Measurements from ENCODE around the gene GNAL.

The GNAL gene

GRCh38 chr18:11802586-11802985, 113.5 kb downstream of the GNAL start:
- DNase-seq (ENCODE audit: low spot score): no peak
- Mint-ChIP-seq H3K4me1 (ENCODE audit: low read depth) (no peaks in the 10 kb centered on the region), H3K4me3 (no peak overlapping the region), H3K27ac (no peak overlapping the region), H3K36me3 (ENCODE audit: low read depth) (no peaks in the 10 kb centered on the region), H3K9me3 (no peaks in the 10 kb centered on the region), H3K27me3 (ENCODE audit: low read depth) (no peaks in the 10 kb centered on the region)

- Mint-ChIP-seq H3K27ac (no peak overlapping the region), H3K4me1 (ENCODE audit: low read depth) (no peaks in the 10 kb centered on the region), H3K9me3 (no peaks in the 10 kb centered on the region), H3K27me3 (ENCODE audit: low read depth) (no peaks in the 10 kb centered on the region), H3K4me3 (no peak overlapping the region), H3K36me3 (ENCODE audit: low read depth) (no peaks in the 10 kb centered on the region)
- DNase-seq (ENCODE audit: low spot score): no peak
Measured at GRCh38 chr18:11807233-11807632, 118.2 kb downstream of the GNAL start.

DNA sequence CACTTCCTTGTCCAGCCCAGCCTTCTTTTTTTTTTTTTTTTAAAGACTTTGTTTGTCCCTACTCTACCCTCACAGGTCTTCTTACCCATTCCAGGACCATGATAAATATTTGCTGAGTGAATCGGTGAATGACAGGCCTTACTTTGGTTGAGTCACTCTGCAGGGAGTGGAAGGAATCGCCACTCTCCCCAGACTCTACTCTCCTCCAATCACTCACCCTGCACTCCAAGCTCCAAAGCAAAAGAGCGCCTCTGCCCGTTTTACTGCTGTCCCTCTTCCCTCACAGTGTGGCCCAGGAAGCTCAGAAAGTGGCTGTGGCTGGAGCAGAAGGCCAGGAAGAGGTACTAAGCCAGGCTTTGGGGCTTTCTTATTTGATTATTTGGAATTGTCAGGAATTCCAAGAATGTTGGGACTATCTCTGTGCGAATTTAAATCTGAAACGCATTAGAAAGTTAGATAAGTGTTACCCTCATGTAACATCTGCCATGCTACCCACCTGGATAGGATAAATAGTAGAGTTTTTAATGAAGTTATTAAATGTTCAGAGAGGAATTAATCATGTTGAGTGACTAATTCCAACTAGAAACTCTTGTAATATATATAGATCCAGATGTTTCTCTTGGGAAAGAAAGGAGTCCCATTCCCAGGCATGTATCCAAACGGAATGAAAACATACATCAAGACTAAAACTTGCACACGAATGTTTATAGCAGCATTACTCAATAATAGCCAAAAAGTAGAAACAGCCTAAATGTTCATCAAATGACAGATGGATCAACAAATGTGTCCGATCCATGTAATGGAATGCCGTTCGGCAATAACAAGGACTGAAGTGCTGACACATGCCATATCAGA, 119.2 kb downstream of the GNAL start:
- no peak for DNase-seq (ENCODE audit: low spot score)
- no peaks in the 10 kb centered on the region for H3K9me3 Mint-ChIP-seq
- H3K27ac Mint-ChIP-seq: no peak overlapping the region
- no peaks in the 10 kb centered on the region for H3K4me1 Mint-ChIP-seq (ENCODE audit: low read depth)
- no peaks in the 10 kb centered on the region for H3K36me3 Mint-ChIP-seq (ENCODE audit: low read depth)
- H3K4me3 Mint-ChIP-seq: no peak overlapping the region
- H3K27me3 Mint-ChIP-seq (ENCODE audit: low read depth): no peaks in the 10 kb centered on the region

- Mint-ChIP-seq H3K36me3 (ENCODE audit: low read depth) (no peaks in the 10 kb centered on the region), H3K27ac (no peak overlapping the region), H3K4me3 (no peak overlapping the region), H3K4me1 (ENCODE audit: low read depth) (no peaks in the 10 kb centered on the region), H3K9me3 (no peaks in the 10 kb centered on the region), H3K27me3 (ENCODE audit: low read depth) (no peaks in the 10 kb centered on the region)
- DNase-seq (ENCODE audit: low spot score): no peak
Measured at GRCh38 chr18:11809895-11810294, 120.8 kb downstream of the GNAL start.

- no peak overlapping the region for H3K4me3 Mint-ChIP-seq
- DNase-seq (ENCODE audit: low spot score): no peak
- H3K27ac Mint-ChIP-seq: no peak overlapping the region
- H3K9me3 Mint-ChIP-seq: no peaks in the 10 kb centered on the region
- no peaks in the 10 kb centered on the region for H3K27me3 Mint-ChIP-seq (ENCODE audit: low read depth)
- H3K4me1 Mint-ChIP-seq (ENCODE audit: low read depth): no peaks in the 10 kb centered on the region
- H3K36me3 Mint-ChIP-seq (ENCODE audit: low read depth): no peaks in the 10 kb centered on the region
Measured at GRCh38 chr18:11810379-11810778, 121.3 kb downstream of the GNAL start.

DNA sequence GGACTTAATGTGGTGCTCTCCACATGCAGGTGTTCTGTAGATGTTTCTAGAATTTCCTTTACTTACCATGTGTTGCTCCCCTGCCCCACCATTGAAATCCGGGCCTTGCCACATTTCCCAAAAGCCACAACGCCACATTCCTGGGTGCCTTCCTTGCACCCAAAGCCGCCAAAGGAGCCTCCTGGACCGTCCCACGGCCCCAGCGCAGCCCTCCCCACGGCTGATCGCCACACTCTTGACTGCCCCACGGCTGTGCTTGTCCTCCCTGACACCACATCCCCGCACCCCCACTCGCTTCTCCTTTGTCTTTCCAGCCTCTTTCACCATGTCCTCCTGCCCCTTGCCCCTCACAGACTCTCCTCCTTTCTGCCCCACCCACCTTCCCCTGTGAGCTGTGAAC, 121.9 kb downstream of the GNAL start:
- no peaks in the 10 kb centered on the region for H3K27me3 Mint-ChIP-seq (ENCODE audit: low read depth)
- no peak overlapping the region for H3K4me3 Mint-ChIP-seq
- no peak overlapping the region for H3K27ac Mint-ChIP-seq
- DNase-seq (ENCODE audit: low spot score): no peak
- H3K36me3 Mint-ChIP-seq (ENCODE audit: low read depth): no peaks in the 10 kb centered on the region
- H3K4me1 Mint-ChIP-seq (ENCODE audit: low read depth): no peaks in the 10 kb centered on the region
- H3K9me3 Mint-ChIP-seq: no peaks in the 10 kb centered on the region

DNA sequence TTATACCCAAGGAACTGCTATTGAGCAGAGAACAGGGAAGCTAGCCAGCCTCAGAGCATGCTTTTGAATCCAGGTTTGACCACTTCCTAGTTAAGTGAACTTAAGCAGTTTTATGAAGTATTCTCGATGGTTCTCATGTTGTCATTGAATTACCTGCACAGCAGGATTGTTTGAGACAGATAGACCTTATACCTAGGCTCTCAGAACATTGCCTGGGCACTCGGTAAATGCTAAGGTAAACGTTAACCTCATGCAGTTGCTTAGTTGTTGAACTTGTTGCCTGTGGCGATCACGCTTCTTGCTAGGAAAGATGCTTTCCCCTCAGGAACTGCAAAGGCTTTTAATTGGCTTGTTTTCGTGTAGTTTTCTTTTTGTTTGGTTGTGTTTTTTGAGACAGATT, 128.2 kb downstream of the GNAL start:
- H3K4me1 Mint-ChIP-seq (ENCODE audit: low read depth): no peaks in the 10 kb centered on the region
- peaks cover 2% of the 10 kb centered on the region for H3K27me3 Mint-ChIP-seq (ENCODE audit: low read depth)
- no peak overlapping the region for H3K4me3 Mint-ChIP-seq
- H3K27ac Mint-ChIP-seq: no peak overlapping the region
- no peaks in the 10 kb centered on the region for H3K36me3 Mint-ChIP-seq (ENCODE audit: low read depth)
- no peak for DNase-seq (ENCODE audit: low spot score)
- no peaks in the 10 kb centered on the region for H3K9me3 Mint-ChIP-seq

DNA sequence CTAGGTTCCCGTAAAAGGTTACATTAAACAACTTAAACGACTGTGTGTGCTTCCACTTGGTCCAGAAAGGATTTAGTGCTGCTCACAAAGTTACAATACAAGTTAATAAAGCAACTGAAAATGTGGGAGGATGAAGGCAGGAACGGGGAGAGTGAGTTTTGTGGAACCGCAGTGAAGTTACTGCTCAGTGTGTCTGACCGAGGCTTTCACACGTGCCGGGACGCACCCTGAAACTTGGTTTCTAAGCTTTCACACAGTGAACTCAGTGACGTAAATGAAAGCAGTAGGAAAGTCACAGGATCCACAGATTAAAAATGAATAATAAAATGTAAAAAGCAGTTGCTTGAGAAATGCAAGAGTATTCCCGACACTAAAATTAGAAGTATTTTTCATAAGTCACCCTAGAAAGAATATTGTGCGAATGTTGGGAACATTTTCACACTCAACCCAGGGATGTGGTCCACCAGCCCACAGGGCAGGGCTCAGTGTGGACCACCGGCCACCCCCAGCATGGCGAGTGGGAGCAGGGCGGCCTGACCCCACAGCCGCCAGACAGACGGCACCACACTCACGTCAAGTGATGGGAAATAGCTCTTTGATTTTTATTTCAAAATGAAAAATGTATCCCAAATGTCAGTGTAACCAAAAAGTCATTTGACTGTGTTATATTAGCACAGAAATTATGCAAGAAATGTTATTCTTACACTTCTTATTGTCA, 129.6 kb downstream of the GNAL start:
- no peaks in the 10 kb centered on the region for H3K9me3 Mint-ChIP-seq
- no peak overlapping the region for H3K27ac Mint-ChIP-seq
- no peak for DNase-seq (ENCODE audit: low spot score)
- peaks cover 2% of the 10 kb centered on the region for H3K27me3 Mint-ChIP-seq (ENCODE audit: low read depth)
- no peak overlapping the region for H3K4me3 Mint-ChIP-seq
- no peaks in the 10 kb centered on the region for H3K36me3 Mint-ChIP-seq (ENCODE audit: low read depth)
- no peaks in the 10 kb centered on the region for H3K4me1 Mint-ChIP-seq (ENCODE audit: low read depth)

- DNase-seq (ENCODE audit: low spot score): no peak
- H3K4me3 Mint-ChIP-seq: no peak overlapping the region
- peaks cover 2% of the 10 kb centered on the region for H3K27me3 Mint-ChIP-seq (ENCODE audit: low read depth)
- H3K27ac Mint-ChIP-seq: no peak overlapping the region
- H3K4me1 Mint-ChIP-seq (ENCODE audit: low read depth): no peaks in the 10 kb centered on the region
- no peaks in the 10 kb centered on the region for H3K36me3 Mint-ChIP-seq (ENCODE audit: low read depth)
- H3K9me3 Mint-ChIP-seq: no peaks in the 10 kb centered on the region
Measured at GRCh38 chr18:11819938-11820337, 130.9 kb downstream of the GNAL start.

DNA sequence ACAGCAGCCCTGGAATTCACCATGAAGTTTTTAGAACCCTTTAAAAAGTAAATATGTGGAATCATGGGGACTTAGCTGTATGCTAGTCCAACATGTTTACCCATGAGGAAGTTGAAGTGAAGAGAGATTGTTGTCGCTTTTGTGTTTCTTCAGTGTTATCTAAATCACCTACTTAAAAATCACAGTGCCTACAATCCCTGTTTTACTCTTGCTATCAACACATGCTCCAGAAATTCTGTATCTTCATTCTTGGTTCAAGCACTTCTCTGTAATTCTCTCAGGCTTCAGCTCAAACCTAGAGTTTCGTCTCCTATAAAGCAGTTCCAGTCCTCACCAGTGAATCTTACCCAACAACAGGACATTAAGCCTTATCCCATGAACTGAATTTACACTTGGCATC, 131.6 kb downstream of the GNAL start:
- H3K27ac Mint-ChIP-seq: no peak overlapping the region
- no peak overlapping the region for H3K4me3 Mint-ChIP-seq
- no peak for DNase-seq (ENCODE audit: low spot score)
- peaks cover 2% of the 10 kb centered on the region for H3K27me3 Mint-ChIP-seq (ENCODE audit: low read depth)
- H3K4me1 Mint-ChIP-seq (ENCODE audit: low read depth): no peaks in the 10 kb centered on the region
- H3K36me3 Mint-ChIP-seq (ENCODE audit: low read depth): no peaks in the 10 kb centered on the region
- no peaks in the 10 kb centered on the region for H3K9me3 Mint-ChIP-seq

DNA sequence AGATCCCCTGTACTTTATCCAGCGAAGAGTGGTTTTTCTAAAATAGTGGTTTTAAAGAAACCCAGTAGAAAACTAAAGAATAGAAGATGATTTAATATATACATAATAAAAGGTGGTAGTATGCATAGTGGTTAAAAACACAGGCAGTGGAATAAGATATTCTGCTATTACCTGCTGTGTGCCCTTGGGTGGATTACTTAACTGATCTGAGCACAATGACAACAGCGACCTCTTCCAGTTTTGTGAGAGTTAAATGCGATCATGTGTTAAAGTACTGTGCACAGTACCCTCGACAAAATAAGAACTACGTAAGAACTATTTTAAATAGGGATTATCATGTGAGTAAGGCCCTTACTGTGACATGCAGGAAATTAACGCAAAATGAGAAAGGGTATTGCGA, 132.1 kb downstream of the GNAL start:
- no peaks in the 10 kb centered on the region for H3K36me3 Mint-ChIP-seq (ENCODE audit: low read depth)
- no peaks in the 10 kb centered on the region for H3K9me3 Mint-ChIP-seq
- H3K4me3 Mint-ChIP-seq: no peak overlapping the region
- H3K27ac Mint-ChIP-seq: no peak overlapping the region
- no peak for DNase-seq (ENCODE audit: low spot score)
- no peaks in the 10 kb centered on the region for H3K4me1 Mint-ChIP-seq (ENCODE audit: low read depth)
- H3K27me3 Mint-ChIP-seq (ENCODE audit: low read depth): peaks cover 2% of the 10 kb centered on the region

GRCh38 chr18:11821643-11822237, 132.7 kb downstream of the GNAL start:
- Mint-ChIP-seq H3K36me3 (ENCODE audit: low read depth) (no peaks in the 10 kb centered on the region), H3K27ac (no peak overlapping the region), H3K27me3 (ENCODE audit: low read depth) (peaks cover 2% of the 10 kb centered on the region), H3K4me3 (no peak overlapping the region), H3K4me1 (ENCODE audit: low read depth) (no peaks in the 10 kb centered on the region), H3K9me3 (no peaks in the 10 kb centered on the region)
- no peak for DNase-seq (ENCODE audit: low spot score)

- Mint-ChIP-seq H3K4me1 (ENCODE audit: low read depth) (no peaks in the 10 kb centered on the region), H3K9me3 (no peaks in the 10 kb centered on the region), H3K4me3 (no peak overlapping the region), H3K27ac (no peak overlapping the region), H3K36me3 (ENCODE audit: low read depth) (no peaks in the 10 kb centered on the region), H3K27me3 (ENCODE audit: low read depth) (no peaks in the 10 kb centered on the region)
- no peak for DNase-seq (ENCODE audit: low spot score)
Measured at GRCh38 chr18:11823545-11823944, 134.5 kb downstream of the GNAL start.

GRCh38 chr18:11826836-11827235, 137.8 kb downstream of the GNAL start:
- H3K27me3 Mint-ChIP-seq (ENCODE audit: low read depth): no peaks in the 10 kb centered on the region
- H3K4me3 Mint-ChIP-seq: no peak overlapping the region

More at GRCh38 chr18:11826836-11827235, 137.8 kb downstream of the GNAL start:
- Mint-ChIP-seq H3K4me1 (ENCODE audit: low read depth) (no peaks in the 10 kb centered on the region), H3K27ac (no peak overlapping the region), H3K9me3 (no peaks in the 10 kb centered on the region), H3K36me3 (ENCODE audit: low read depth) (no peaks in the 10 kb centered on the region)
- no peak for DNase-seq (ENCODE audit: low spot score)

Measured in T-helper 2 cell treated with Interferon-gamma antibody and Interleukin-4, amounts not matched to agents 5 μg/mL and 100 μg/mL, for 36 hours (primary cell).